Retinal pigment epithelial cell (primary cell): Measurements from ENCODE around the gene RHBDF2.
"Not testable (repeated sequence)": the region's sequence is repeated elsewhere in the genome, so short reads cannot be mapped to it uniquely, and the experiment has no call there.

Experiments used
- DNase-seq: peaks from one replicate; pipeline ENCODE4 v3.0.0-alpha.2; 2010; ENCODE audit warnings: low read depth
- H3K4me3 ChIP-seq: 2 replicates; pipeline ENCODE4 v1.5.1; 2011; ENCODE audit warnings: mild to moderate bottlenecking, low read length, control low read depth, moderate library complexity
- TF ChIP-seq, protein P1 (sequence below): conservative IDR thresholded peaks from 2 replicates; pipeline ENCODE4 v1.5.1; 2011; ENCODE audit warnings: low read depth, low read length, control low read depth, inconsistent platforms

Gene RHBDF2

DNA sequence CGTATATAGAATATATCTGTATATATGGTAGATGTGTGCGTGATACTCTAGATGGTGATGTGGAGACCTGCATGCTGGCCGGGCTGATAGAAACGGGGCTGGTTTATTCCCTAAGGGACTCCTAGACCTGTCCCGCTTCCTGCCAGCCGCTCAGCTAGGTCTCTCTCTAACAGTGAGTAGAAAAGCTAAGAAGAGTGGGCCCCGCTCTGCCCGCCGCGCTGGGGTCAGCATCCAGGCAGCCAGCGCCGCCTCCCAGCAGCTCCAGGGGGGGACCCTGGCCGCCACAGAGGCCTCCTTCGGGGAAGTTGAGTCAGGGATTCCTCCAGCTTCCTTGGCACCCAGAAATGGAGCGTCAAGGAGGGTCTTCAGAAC is 26.9 kb upstream of the RHBDF2 start:
- TF ChIP-seq, protein P1, sequence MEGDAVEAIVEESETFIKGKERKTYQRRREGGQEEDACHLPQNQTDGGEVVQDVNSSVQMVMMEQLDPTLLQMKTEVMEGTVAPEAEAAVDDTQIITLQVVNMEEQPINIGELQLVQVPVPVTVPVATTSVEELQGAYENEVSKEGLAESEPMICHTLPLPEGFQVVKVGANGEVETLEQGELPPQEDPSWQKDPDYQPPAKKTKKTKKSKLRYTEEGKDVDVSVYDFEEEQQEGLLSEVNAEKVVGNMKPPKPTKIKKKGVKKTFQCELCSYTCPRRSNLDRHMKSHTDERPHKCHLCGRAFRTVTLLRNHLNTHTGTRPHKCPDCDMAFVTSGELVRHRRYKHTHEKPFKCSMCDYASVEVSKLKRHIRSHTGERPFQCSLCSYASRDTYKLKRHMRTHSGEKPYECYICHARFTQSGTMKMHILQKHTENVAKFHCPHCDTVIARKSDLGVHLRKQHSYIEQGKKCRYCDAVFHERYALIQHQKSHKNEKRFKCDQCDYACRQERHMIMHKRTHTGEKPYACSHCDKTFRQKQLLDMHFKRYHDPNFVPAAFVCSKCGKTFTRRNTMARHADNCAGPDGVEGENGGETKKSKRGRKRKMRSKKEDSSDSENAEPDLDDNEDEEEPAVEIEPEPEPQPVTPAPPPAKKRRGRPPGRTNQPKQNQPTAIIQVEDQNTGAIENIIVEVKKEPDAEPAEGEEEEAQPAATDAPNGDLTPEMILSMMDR, result no peak
- H3K4me3 ChIP-seq, result no peak overlapping the region
- DNase-seq, result no peak

DNA sequence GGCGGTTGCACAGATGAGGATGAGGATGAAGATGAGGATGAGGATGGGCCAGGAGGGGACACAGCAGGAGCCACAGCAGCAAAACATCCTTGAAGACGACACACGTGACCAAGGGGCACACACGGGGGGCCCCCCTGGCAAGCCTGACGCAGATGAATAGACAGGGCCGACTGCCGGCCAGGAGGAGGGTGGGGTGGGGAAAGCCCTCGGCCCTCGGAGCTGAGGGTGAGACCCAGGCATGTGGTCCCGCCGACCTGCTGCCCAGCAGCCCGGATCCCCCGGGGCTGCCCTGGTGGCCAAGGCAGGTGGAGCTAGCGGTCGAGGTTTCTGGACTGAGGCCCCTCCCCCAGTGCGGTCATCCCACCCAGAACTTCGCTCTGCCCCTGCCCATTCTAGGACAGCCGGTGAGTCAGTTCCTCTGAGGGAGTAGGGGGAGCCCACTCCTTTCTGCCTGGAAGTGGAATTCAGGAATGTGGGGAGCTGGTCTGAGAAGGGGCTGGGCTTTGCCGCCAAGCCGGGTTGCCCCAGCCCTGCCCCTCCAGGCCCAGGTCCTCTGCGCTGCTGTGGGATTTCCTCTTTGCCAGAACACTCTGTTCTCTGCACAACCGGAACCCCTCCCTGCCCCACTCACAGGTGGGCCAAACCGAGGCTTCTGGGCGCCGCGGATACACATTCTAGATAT is 26.3 kb upstream of the RHBDF2 start:
- TF ChIP-seq, protein P1, result peak; percentile 12
- DNase-seq, result no peak

DNA sequence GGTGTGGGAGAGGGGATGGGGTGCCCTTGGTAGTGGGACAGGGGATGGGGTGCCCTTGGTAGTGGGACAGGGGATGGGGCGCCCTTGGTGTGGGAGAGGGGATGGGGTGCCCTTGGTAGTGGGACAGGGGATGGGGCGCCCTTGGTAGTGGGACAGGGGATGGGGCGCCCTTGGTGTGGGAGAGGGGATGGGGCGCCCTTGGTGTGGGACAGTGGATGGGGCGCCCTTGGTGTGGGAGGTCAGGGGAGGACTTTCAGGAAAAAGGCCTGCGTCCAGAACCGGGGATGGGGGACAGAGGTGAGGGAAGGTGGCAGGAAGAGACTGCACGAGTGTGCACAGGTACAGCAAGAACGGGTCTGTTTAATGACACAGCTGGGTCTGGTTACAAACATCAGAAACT is 25.8 kb upstream of the RHBDF2 start:
- DNase-seq, H3K4me3 ChIP-seq: not testable (repeated sequence)

More for the DNA sequence above, 26.3 kb upstream of the RHBDF2 start:
- no peak overlapping the region for H3K4me3 ChIP-seq

DNA sequence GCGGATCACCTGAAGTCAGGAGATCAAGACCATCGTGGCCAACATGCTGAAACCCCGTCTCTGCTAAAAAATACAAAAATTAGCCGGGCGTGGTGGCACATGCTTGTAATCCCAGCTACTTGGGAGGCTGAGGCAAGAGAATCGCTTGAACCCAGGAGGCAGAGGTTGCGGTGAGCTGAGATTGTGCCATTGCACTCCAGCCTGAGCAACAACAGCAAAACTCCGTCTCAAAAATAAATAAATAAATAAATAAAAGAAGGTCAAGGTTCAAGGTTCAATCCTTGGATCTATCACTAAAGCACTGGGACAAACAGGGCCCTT is 24.2 kb upstream of the RHBDF2 start:
- DNase-seq, H3K4me3 ChIP-seq: not testable (repeated sequence)

DNA sequence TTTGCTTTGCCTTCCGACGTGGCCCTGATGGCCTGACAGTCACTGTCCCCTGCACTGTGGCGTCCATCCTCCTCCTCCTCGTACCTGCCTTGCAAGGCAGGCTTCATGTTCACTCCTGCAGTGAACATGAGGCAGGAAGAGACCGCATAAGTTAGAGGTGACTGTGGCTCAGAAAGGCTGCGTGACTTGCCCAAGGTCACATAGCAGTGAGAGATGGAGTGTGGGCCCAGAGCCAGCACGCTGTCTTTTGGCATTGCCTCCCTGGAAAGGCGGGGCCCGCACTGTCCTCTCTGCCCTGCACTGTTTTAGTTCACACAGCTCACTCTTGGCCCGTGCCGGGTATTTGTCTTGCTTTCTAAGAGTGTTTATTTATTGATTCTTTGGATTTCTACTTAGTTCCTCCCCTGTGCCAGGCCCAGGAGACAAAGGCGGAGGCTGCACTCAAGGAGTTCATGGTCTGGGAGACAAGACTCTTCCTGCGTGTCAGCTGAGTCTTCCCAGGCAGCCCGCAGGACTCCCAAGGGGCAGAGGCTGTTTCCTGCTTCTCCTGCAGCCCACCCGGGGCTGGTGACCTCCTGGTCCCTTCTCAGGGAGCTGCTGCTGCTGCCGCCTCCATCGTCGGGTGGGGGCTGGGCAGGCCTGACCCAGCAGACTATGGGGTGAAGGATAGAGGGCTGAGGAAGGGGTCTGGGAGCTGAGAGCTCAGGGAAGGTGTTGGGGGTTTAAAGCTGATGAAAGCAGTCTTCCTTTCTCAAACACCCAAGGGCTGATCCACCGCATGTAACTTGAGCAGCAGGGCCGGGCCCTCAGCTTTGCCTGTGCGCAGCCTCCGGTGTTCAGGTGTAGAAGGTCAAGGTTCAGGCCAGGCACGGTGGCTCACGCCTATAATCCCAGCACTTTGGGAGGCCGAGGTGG is 23.6 kb upstream of the RHBDF2 start:
- TF ChIP-seq, protein P1, result no peak
- no peak for DNase-seq
- no peak overlapping the region for H3K4me3 ChIP-seq

DNA sequence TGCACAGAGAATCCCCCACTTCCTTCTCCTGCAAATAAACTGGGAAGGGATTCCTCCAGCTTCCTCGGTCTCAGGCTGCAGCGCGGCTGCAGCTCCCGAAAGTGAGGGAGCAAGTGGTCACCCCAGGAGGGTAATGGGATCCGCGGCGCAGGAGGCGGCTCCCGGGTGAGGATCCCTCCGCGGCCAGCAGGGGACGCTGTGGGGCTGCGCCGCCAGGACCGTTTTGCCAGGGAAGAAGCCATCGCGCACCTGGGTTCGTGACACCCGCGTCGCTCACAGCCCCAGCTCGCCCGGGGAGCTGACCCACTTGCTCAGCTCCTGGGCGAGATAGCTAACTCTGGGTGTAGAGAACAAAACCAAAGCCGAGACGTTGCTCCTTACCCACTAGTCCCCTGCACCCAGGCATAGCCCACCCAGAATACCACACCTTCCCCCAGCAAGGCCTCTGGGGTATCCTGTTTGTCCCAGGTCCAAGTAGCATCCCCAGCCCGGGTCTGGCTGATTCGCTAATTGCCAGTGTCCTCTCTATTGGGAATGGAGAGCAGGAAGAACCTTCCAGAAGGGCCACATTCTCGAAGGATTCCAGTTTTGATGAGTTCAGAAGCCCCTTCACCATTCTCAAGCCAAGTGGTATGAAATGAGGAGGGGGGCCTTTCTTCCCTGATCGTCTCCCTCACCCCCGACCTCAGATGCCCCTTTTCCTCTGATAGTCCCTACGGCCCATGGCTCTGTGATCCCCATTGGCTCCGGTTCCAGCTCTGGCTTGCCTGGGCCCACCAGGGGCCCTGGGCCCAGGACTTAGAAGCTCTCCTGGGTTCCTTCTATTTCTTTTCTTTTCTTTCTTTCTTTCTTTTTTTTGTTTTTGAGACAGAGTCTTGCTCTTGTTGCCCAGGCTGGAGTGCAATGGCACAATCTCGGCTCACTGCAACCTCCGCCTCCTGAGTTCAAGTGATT is 22.1 kb upstream of the RHBDF2 start:
- TF ChIP-seq, protein P1, result peak; percentile 100
- H3K4me3 ChIP-seq, result no peak overlapping the region
- no peak for DNase-seq

DNA sequence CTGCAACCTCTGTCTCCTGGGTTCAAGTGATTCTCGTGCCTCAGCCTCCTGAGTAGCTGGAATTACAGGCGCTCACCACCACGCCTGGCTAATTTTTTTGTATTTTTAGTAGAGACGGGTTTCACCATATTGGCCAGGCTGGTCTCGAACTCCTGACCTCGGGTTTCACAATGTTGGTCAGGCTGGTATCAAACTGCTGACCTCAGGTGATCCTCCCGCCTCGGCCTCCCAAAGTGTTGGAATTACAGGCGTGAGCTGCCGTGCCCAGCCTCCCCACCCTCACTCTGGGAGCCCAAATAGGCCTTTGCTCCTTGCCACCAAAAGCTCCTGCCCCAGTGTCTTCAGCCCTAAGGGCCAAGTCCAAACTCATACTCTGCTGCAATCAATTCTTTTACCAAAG is 20.5 kb upstream of the RHBDF2 start:
- H3K4me3 ChIP-seq, DNase-seq: not testable (repeated sequence)

DNA sequence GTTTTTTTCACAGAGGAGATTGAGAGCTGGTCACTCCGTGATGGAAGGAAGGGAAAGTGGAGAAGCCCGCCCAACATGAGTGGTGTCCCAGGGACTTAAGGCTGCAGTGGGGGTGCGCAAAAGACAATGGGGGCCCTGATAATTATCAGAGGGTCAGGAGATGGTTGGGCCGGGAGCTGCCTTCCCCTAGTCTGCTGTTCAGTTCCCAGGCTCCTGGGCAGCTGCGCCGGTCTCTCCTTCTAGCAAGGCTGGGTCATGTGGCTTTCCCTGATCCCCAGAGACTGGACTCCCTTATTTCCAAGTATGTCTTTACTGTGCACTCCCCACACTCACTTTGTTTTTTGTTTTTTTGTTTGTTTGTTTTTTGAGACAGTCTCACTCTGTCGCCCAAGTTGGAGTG is 20.0 kb upstream of the RHBDF2 start:
- TF ChIP-seq, protein P1, result no peak

More for the DNA sequence above, 20.0 kb upstream of the RHBDF2 start:
- no peak overlapping the region for H3K4me3 ChIP-seq
- DNase-seq, result no peak
